Activated CD8-positive, alpha-beta memory T cell treated with anti-CD3 and anti-CD28 coated beads, Interleukin-2, amount 10 ng/mL, durations not matched to agents 7 days and 5 days (primary cell): ENCODE measurements around the gene ANKRD40. TPM values are rescaled to one million over a fixed set of nuclear protein-coding genes. Genes with fewer than 3 reads are reported as not detected.

ENCODE experiments used
- ATAC-seq: fragments of 150-1000 bp; cut with Tn5 transposase; one replicate; pipeline ENCODE4 v1.10.0; 2021; ENCODE audit warnings: moderate library complexity
- CTCF ChIA-PET: fragments of 350-600 bp; sonication (Branson Sonifier 250); formaldehyde crosslinking; loops from one replicate; lab custom pipeline; 2021; ENCODE audit warnings: antibody characterized with exemption; lab: Charles Lee
- DNase-seq: peaks from one replicate; pipeline ENCODE4 v3.0.0-alpha.2; 2020
- H3K27ac Mint-ChIP-seq: one replicate; pipeline ENCODE4 v1.8.0; 2021; ENCODE audit warnings: mild to moderate bottlenecking, mixed read lengths
- H3K27me3 Mint-ChIP-seq: one replicate; pipeline ENCODE4 v1.8.0; 2021; ENCODE audit warnings: mixed read lengths
- H3K36me3 Mint-ChIP-seq: one replicate; pipeline ENCODE4 v1.8.0; 2021; ENCODE audit warnings: mild to moderate bottlenecking, mixed read lengths
- H3K4me1 Mint-ChIP-seq: one replicate; pipeline ENCODE4 v1.8.0; 2021; ENCODE audit warnings: mixed read lengths
- H3K4me3 Mint-ChIP-seq: one replicate; pipeline ENCODE4 v1.8.0; 2021; ENCODE audit warnings: mild to moderate bottlenecking, moderate library complexity, mixed read lengths
- H3K9me3 Mint-ChIP-seq: one replicate; pipeline ENCODE4 v1.8.0; 2022; ENCODE audit warnings: low read depth, mixed read lengths
- total RNA-seq, 2 experiments: library from RNA; stranded (reverse); gene quantifications; one replicate each; pipeline ENCODE4 v1.2.3, GENCODE V29; 2021

ANKRD40 gene
- total RNA-seq, 2 experiments from 2014 or later = 30.5 to 39.3 TPM

- Mint-ChIP-seq H3K27me3 (no peaks in the 10 kb centered on the region), H3K4me1 (peaks cover 41% of the 10 kb centered on the region), H3K9me3 (no peaks in the 10 kb centered on the region), H3K4me3 (no peak overlapping the region), H3K27ac (no peak overlapping the region), H3K36me3 (peaks cover 27% of the 10 kb centered on the region)
- CTCF ChIA-PET = no interaction called here
- no peak for ATAC-seq
- no peak for DNase-seq
Measured at GRCh38 chr17:50703162-50703561, 4.6 kb downstream of the ANKRD40 start.

- no peak overlapping the region for H3K27ac Mint-ChIP-seq
- CTCF ChIA-PET = no interaction called here
- ATAC-seq (no peak), DNase-seq (no peak)
- no peaks in the 10 kb centered on the region for H3K27me3 Mint-ChIP-seq
- no peak overlapping the region for H3K4me3 Mint-ChIP-seq
- H3K36me3 Mint-ChIP-seq = peaks cover 49% of the 10 kb centered on the region
- H3K9me3 Mint-ChIP-seq = no peaks in the 10 kb centered on the region
- peaks cover 35% of the 10 kb centered on the region for H3K4me1 Mint-ChIP-seq
Measured at GRCh38 chr17:50699410-50699809, 8.3 kb downstream of the ANKRD40 start.

DNA sequence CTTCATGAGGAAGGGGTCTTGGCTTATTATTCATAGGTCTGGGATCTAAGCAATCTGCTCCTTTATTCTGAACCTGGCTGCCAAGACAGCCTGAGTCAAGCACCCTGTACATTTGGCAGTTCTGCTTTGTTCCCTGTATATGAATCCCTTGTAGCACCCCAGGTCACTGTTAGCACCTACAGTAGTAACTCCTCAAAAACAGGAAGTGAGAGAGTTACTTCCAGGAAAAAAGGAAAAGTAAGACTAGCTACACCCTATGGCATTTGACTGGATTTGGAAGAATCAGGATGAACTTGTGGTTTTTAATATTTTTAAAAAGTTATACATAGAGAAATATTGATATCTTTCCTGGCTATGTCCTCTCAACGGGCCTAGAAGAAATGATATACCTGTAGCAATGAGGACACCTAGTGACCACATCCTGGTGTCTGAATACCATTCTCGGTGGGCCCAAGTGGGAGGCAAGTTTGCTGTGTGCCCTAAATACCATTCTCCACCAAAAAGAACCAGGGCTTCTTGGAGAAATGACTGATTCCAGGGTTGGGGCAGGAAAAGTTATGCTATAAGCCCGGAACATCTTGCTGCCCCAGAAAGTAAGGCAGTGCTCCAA lies 9.9 kb downstream of the ANKRD40 start:
- Mint-ChIP-seq H3K36me3 (peaks cover 47% of the 10 kb centered on the region), H3K27me3 (no peaks in the 10 kb centered on the region), H3K4me1 (peaks cover 25% of the 10 kb centered on the region), H3K4me3 (no peak overlapping the region), H3K9me3 (no peaks in the 10 kb centered on the region), H3K27ac (peak overlapping the region; percentile 56)
- ATAC-seq (peak; percentile 30), DNase-seq (no peak)
- CTCF ChIA-PET = interaction anchor here (0.8 to 1.7 kb wide), 6 partner anchors 13 to 235 kb away, joined by 3 to 5 read pairs (median 3); no protein-coding TSS in a partner anchor

GRCh38 chr17:50697062-50697461 lies 10.7 kb downstream of the ANKRD40 start:
- no peak for ATAC-seq
- peak overlapping the region; percentile 14 for H3K27ac Mint-ChIP-seq
- H3K4me1 Mint-ChIP-seq = peaks cover 22% of the 10 kb centered on the region
- no peaks in the 10 kb centered on the region for H3K9me3 Mint-ChIP-seq
- H3K27me3 Mint-ChIP-seq = no peaks in the 10 kb centered on the region
- no peak for DNase-seq
- CTCF ChIA-PET = interaction anchor here (0.7 to 3.5 kb wide), 8 partner anchors 12 to 275 kb away, joined by 3 to 13 read pairs (median 3); partner anchors contain the start of gene SPATA20
- H3K36me3 Mint-ChIP-seq = peaks cover 47% of the 10 kb centered on the region
- no peak overlapping the region for H3K4me3 Mint-ChIP-seq

- Mint-ChIP-seq H3K36me3 (peaks cover 45% of the 10 kb centered on the region), H3K9me3 (no peaks in the 10 kb centered on the region), H3K4me1 (peaks cover 20% of the 10 kb centered on the region), H3K27ac (peak overlapping the region; percentile 14), H3K4me3 (no peak overlapping the region), H3K27me3 (no peaks in the 10 kb centered on the region)
- CTCF ChIA-PET = interaction anchor here (0.7 to 3.8 kb wide), 6 partner anchors 65 to 275 kb away, joined by 3 to 15 read pairs (median 4); partner anchors contain the start of gene SPATA20
- no peak for ATAC-seq
- no peak for DNase-seq
Measured at GRCh38 chr17:50696365-50696879, 11.3 kb downstream of the ANKRD40 start.

DNA sequence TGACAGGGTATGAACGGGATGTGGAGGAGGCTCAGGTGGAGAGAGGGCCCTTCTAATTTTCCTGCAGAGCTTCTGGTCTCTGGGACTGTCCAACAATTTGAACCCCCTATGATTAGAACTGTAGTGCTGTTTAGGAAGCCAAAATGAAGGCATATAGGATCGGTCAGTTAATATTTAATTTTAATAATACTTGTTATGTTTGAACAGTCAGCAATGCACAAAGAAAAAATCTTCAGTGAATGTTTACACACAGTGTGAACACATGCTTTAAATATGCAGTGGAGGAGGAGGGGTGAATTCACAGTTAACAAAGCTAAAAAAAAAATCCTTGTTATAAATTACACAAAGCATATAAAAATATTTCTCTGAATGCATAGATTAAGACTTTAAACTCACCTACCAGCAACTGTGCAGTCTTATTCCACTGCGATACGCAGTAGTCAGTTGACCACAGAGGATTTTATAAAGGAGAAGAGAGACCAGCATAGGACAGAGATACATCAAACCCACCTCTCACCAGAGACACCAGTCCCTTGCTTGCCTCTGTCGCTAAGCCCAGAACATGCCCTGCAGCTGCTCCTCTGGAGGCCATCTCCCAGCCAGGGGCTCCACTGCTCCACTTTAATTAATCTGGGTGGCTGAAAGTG lies 14.6 kb downstream of the ANKRD40 start:
- H3K27me3 Mint-ChIP-seq = no peaks in the 10 kb centered on the region
- no peak overlapping the region for H3K4me3 Mint-ChIP-seq
- CTCF ChIA-PET = interaction anchor here (3.8 kb wide), 1 partner anchor 62 kb away, joined by 15 read pairs; no protein-coding TSS in a partner anchor
- H3K9me3 Mint-ChIP-seq = no peaks in the 10 kb centered on the region
- peaks cover 13% of the 10 kb centered on the region for H3K4me1 Mint-ChIP-seq
- ATAC-seq (no peak), DNase-seq (no peak)
- peaks cover 30% of the 10 kb centered on the region for H3K36me3 Mint-ChIP-seq
- H3K27ac Mint-ChIP-seq = no peak overlapping the region

DNA sequence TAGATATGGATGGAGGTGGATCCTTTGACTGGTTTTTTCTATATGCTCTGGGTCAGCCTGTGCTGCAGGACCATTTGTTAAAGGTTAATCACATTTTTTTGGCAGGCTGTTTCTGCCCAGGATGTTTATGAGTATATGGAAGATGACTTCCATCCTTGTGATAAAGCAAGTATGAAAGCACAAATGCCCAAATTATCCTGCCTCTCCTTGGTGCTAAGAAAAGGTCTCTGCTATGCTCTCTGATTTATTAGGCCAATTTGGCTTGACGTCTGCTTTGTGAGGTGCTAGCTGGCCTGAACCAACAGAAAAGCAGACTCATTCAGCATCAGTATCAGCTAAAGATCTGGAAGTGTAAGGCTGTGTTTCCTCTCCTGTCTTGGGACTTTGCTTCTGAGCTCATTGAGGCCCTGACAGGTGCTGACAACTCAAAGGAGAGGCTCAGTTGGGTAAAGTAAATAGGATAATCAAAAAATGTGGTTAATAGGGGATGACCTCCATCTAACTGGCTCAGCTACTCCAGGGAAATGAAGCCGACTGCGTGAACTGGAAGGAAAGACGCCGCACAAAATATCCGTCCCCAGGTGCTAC lies 15.2 kb downstream of the ANKRD40 start:
- Mint-ChIP-seq H3K4me1 (peaks cover 8% of the 10 kb centered on the region), H3K27ac (no peak overlapping the region), H3K9me3 (no peaks in the 10 kb centered on the region), H3K4me3 (no peak overlapping the region), H3K36me3 (peaks cover 29% of the 10 kb centered on the region), H3K27me3 (no peaks in the 10 kb centered on the region)
- CTCF ChIA-PET = interaction anchor here (3.8 kb wide), 1 partner anchor 62 kb away, joined by 15 read pairs; no protein-coding TSS in a partner anchor
- DNase-seq = no peak
- no peak for ATAC-seq

- no peak overlapping the region for H3K27ac Mint-ChIP-seq
- DNase-seq = no peak
- peaks cover 23% of the 10 kb centered on the region for H3K36me3 Mint-ChIP-seq
- H3K4me1 Mint-ChIP-seq = peaks cover under 1% of the 10 kb centered on the region
- CTCF ChIA-PET = interaction anchor here (0.5 to 0.6 kb wide), 2 partner anchors 15 to 61 kb away, joined by 3 read pairs; no protein-coding TSS in a partner anchor
- H3K4me3 Mint-ChIP-seq = no peak overlapping the region
- no peak for ATAC-seq
- H3K27me3 Mint-ChIP-seq = no peaks in the 10 kb centered on the region
- no peaks in the 10 kb centered on the region for H3K9me3 Mint-ChIP-seq
Measured at GRCh38 chr17:50691550-50692447, 15.9 kb downstream of the ANKRD40 start.

- no peaks in the 10 kb centered on the region for H3K27me3 Mint-ChIP-seq
- no peak overlapping the region for H3K4me3 Mint-ChIP-seq
- H3K36me3 Mint-ChIP-seq = peaks cover 17% of the 10 kb centered on the region
- DNase-seq (no peak), ATAC-seq (no peak)
- no peaks in the 10 kb centered on the region for H3K4me1 Mint-ChIP-seq
- H3K27ac Mint-ChIP-seq = no peak overlapping the region
- no peaks in the 10 kb centered on the region for H3K9me3 Mint-ChIP-seq
- CTCF ChIA-PET = interaction anchor here (0.5 to 0.6 kb wide), 2 partner anchors 15 to 60 kb away, joined by 3 read pairs; no protein-coding TSS in a partner anchor
Measured at GRCh38 chr17:50690887-50691549, 16.7 kb downstream of the ANKRD40 start.

DNA sequence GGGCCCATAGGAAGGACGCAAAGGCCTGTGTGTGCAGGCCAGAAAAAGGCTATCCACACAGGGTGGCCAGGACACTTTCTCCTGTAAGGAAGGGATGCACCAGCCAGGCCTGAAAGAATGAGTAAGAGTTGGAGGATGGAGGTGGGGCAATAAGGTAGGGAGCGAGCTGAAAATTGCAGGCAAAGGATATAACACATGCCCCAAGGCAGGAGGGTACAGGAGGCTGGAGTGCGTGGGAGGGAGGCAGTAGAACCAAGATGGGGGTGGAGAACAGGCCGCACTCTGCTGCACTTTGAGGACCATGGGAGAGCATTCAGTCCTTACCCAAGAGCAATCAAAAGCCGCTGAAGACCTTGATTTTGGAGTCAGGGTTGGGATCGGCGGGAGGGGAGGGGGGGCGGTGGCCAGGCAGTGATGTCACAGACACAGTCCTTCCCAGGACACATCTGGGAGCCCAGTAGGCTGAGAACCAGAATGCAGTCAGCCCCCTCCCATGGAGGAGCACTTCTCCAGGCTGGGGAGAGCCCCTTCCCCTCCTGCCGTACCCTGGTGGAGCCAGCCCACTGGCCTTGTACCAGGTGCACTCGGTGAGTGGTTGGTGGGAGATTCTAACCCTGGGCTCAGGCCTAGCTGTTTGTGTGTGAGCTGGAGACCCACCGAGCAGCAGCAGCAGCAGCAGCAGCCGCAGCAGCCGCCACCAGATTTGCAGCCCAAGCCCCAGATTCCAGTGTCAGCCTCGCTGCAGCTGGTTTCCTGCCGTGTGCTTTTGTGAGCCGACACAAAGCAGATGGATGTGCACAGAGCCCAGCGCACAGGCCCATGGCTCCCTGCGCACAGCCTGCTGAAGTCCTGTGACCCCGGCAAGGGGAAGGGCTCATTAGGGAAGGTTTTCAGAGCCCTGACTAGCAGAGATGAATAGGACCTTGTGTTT lies 17.5 kb downstream of the ANKRD40 start:
- no peak for DNase-seq
- H3K27me3 Mint-ChIP-seq = no peaks in the 10 kb centered on the region
- CTCF ChIA-PET = no interaction called here
- peaks cover 9% of the 10 kb centered on the region for H3K36me3 Mint-ChIP-seq
- H3K4me3 Mint-ChIP-seq = no peak overlapping the region
- no peak for ATAC-seq
- no peaks in the 10 kb centered on the region for H3K4me1 Mint-ChIP-seq
- H3K27ac Mint-ChIP-seq = no peak overlapping the region
- H3K9me3 Mint-ChIP-seq = no peaks in the 10 kb centered on the region

- no peaks in the 10 kb centered on the region for H3K4me1 Mint-ChIP-seq
- H3K9me3 Mint-ChIP-seq = no peaks in the 10 kb centered on the region
- no peaks in the 10 kb centered on the region for H3K27me3 Mint-ChIP-seq
- H3K36me3 Mint-ChIP-seq = peaks cover 4% of the 10 kb centered on the region
- ATAC-seq = no peak
- no peak overlapping the region for H3K4me3 Mint-ChIP-seq
- CTCF ChIA-PET = no interaction called here
- DNase-seq = no peak
- no peak overlapping the region for H3K27ac Mint-ChIP-seq
Measured at GRCh38 chr17:50689251-50689650, 18.5 kb downstream of the ANKRD40 start.
